ENCODE data around the gene ZDHHC11.

Gene ZDHHC11

GRCh38 chr5:862367-863243, 11.8 kb upstream of the ZDHHC11 start:
- H2BK120ac ChIP-seq (ENCODE audit: insufficient read depth, low read length, poor library complexity): no peak overlapping the region
- H3K23ac ChIP-seq (ENCODE audit: low read length): no peak overlapping the region
- no peaks in the 10 kb centered on the region for H3K79me1 ChIP-seq (ENCODE audit: low read length)
- H3K18ac ChIP-seq (ENCODE audit: low read length): no peak overlapping the region
- H3K27me3 ChIP-seq (ENCODE audit: insufficient read depth, low read length): no peaks in the 10 kb centered on the region
- H3K14ac ChIP-seq (ENCODE audit: low read length): no peak overlapping the region
- H3K9ac ChIP-seq (ENCODE audit: low read length): no peak overlapping the region
- H3K9me3 ChIP-seq (ENCODE audit: insufficient read depth, low read depth, low read length): peaks cover 2% of the 10 kb centered on the region
- no peak overlapping the region for H2AFZ ChIP-seq (ENCODE audit: insufficient read depth, low read length, poor library complexity)
- H2AK5ac ChIP-seq (ENCODE audit: low read length): no peak overlapping the region
- no peak overlapping the region for H3K4me2 ChIP-seq (ENCODE audit: low read length)
- no peak overlapping the region for H3K4ac ChIP-seq (ENCODE audit: low read depth, low read length)
- no peak overlapping the region for H2BK5ac ChIP-seq (ENCODE audit: low read depth, low read length, poor library complexity)
- H3K79me2 ChIP-seq (ENCODE audit: control insufficient read depth, insufficient read depth, low read length, poor library complexity): no peaks in the 10 kb centered on the region
- H3K27ac ChIP-seq (ENCODE audit: low read depth, low read length): no peak overlapping the region
- peaks cover 48 to 60% of the 10 kb centered on the region in 2 experiments for H3K36me3 ChIP-seq (ENCODE audit: control insufficient read depth in 1 of 2, insufficient read depth in 2 of 2, low read length in 2 of 2)
- whole genome bisulfite sequencing (ENCODE audit: extremely low coverage, insufficient coverage, insufficient read length): no CpG with 5 or more reads among the region's 25 CpGs
- no peak overlapping the region for H4K12ac ChIP-seq (ENCODE audit: low read depth, low read length)
- no peaks in the 10 kb centered on the region for H3K4me1 ChIP-seq (ENCODE audit: control insufficient read depth in 1 of 2, insufficient read depth in 2 of 2, low read length in 2 of 2)
- H3K4me3 ChIP-seq (ENCODE audit: low read depth, low read length): no peak overlapping the region
- DNase-seq: peak; percentile 44 to 61
- no peak overlapping the region for H2BK12ac ChIP-seq (ENCODE audit: low read length)
- H4K8ac ChIP-seq (ENCODE audit: low read depth, low read length): no peak overlapping the region
- H4K91ac ChIP-seq (ENCODE audit: low read depth, low read length): no peak overlapping the region

- no peak overlapping the region for H2AFZ ChIP-seq (ENCODE audit: insufficient read depth, low read length, poor library complexity)
- peaks cover 4% of the 10 kb centered on the region for H3K9me3 ChIP-seq (ENCODE audit: insufficient read depth, low read depth, low read length)
- no peaks in the 10 kb centered on the region for H3K4me1 ChIP-seq (ENCODE audit: control insufficient read depth in 1 of 2, insufficient read depth in 2 of 2, low read length in 2 of 2)
- H3K23ac ChIP-seq (ENCODE audit: low read length): no peak overlapping the region
- DNase-seq: no peak
- H2BK120ac ChIP-seq (ENCODE audit: insufficient read depth, low read length, poor library complexity): no peak overlapping the region
- no peak overlapping the region for H3K4me3 ChIP-seq (ENCODE audit: low read depth, low read length)
- no peak overlapping the region for H3K4ac ChIP-seq (ENCODE audit: low read depth, low read length)
- no peak overlapping the region for H3K14ac ChIP-seq (ENCODE audit: low read length)
- H2BK5ac ChIP-seq (ENCODE audit: low read depth, low read length, poor library complexity): no peak overlapping the region
- no CpG with 5 or more reads among the region's 22 CpGs for WGBS (ENCODE audit: extremely low coverage, insufficient coverage, insufficient read length)
- no peak overlapping the region for H3K9ac ChIP-seq (ENCODE audit: low read length)
- H3K79me2 ChIP-seq (ENCODE audit: control insufficient read depth, insufficient read depth, low read length, poor library complexity): no peaks in the 10 kb centered on the region
- H4K91ac ChIP-seq (ENCODE audit: low read depth, low read length): no peak overlapping the region
- no peak overlapping the region for H4K8ac ChIP-seq (ENCODE audit: low read depth, low read length)
- H3K18ac ChIP-seq (ENCODE audit: low read length): no peak overlapping the region
- no peak overlapping the region for H3K4me2 ChIP-seq (ENCODE audit: low read length)
- no peak overlapping the region for H4K12ac ChIP-seq (ENCODE audit: low read depth, low read length)
- H3K79me1 ChIP-seq (ENCODE audit: low read length): no peaks in the 10 kb centered on the region
- no peak overlapping the region for H2AK5ac ChIP-seq (ENCODE audit: low read length)
- H3K27me3 ChIP-seq (ENCODE audit: insufficient read depth, low read length): no peaks in the 10 kb centered on the region
- H3K36me3 ChIP-seq (ENCODE audit: control insufficient read depth in 1 of 2, insufficient read depth in 2 of 2, low read length in 2 of 2): peaks cover 41 to 51% of the 10 kb centered on the region in 2 experiments
- no peak overlapping the region for H2BK12ac ChIP-seq (ENCODE audit: low read length)
- H3K27ac ChIP-seq (ENCODE audit: low read depth, low read length): no peak overlapping the region
Observed at GRCh38 chr5:861442-862366, 10.9 kb upstream of the ZDHHC11 start.

DNA sequence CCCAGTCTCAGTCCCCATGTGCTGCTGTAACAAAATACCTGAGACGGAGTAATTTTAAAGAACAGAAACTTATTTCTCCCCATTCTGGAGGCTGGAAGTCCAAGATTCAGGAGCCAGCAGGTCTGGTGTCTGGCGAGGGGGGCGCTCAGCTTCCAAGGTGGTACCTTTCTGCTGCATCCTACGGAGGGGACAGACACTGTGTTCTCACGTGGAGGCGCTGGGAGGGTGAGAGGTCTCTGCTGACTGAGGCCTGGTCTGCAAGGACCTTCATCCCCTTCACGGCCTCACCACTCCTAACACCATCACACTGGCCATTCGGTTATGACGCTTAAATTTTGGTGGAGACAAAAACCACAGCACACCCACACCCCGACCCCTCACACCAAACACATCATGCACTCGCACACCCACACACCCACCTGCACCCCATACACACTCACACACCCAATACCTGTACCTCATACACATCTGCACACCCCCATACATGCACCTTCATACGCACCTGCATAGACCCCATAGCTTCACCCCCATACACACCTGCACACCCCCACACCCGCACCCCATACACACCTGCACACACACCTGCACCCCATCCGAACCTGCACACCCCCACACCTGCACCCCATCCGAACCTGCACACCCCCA, 9.8 kb upstream of the ZDHHC11 start:
- Histone ChIP-seq H3K4me1 (ENCODE audit: control insufficient read depth in 1 of 2, insufficient read depth in 2 of 2, low read length in 2 of 2) (no peaks in the 10 kb centered on the region), H3K79me1 (ENCODE audit: low read length) (no peaks in the 10 kb centered on the region), H3K14ac (ENCODE audit: low read length) (no peak overlapping the region), H3K4me2 (ENCODE audit: low read length) (no peak overlapping the region), H3K4ac (ENCODE audit: low read depth, low read length) (no peak overlapping the region), H3K9ac (ENCODE audit: low read length) (no peak overlapping the region), H2AFZ (ENCODE audit: insufficient read depth, low read length, poor library complexity) (no peak overlapping the region), H2AK5ac (ENCODE audit: low read length) (no peak overlapping the region), H3K27me3 (ENCODE audit: insufficient read depth, low read length) (no peaks in the 10 kb centered on the region), H2BK12ac (ENCODE audit: low read length) (no peak overlapping the region), H3K27ac (ENCODE audit: low read depth, low read length) (no peak overlapping the region), H3K9me3 (ENCODE audit: insufficient read depth, low read depth, low read length) (peaks cover 5% of the 10 kb centered on the region), H4K8ac (ENCODE audit: low read depth, low read length) (no peak overlapping the region), H4K91ac (ENCODE audit: low read depth, low read length) (no peak overlapping the region), H3K36me3 (ENCODE audit: control insufficient read depth in 1 of 2, insufficient read depth in 2 of 2, low read length in 2 of 2) (peaks cover 36 to 45% of the 10 kb centered on the region in 2 experiments), H2BK5ac (ENCODE audit: low read depth, low read length, poor library complexity) (no peak overlapping the region), H3K79me2 (ENCODE audit: control insufficient read depth, insufficient read depth, low read length, poor library complexity) (no peaks in the 10 kb centered on the region), H4K12ac (ENCODE audit: low read depth, low read length) (no peak overlapping the region), H3K18ac (ENCODE audit: low read length) (no peak overlapping the region), H3K23ac (ENCODE audit: low read length) (no peak overlapping the region), H3K4me3 (ENCODE audit: low read depth, low read length) (no peak overlapping the region), H2BK120ac (ENCODE audit: insufficient read depth, low read length, poor library complexity) (no peak overlapping the region)
- DNase-seq: no peak
- WGBS (ENCODE audit: extremely low coverage, insufficient coverage, insufficient read length): no CpG with 5 or more reads among the region's 15 CpGs

DNA sequence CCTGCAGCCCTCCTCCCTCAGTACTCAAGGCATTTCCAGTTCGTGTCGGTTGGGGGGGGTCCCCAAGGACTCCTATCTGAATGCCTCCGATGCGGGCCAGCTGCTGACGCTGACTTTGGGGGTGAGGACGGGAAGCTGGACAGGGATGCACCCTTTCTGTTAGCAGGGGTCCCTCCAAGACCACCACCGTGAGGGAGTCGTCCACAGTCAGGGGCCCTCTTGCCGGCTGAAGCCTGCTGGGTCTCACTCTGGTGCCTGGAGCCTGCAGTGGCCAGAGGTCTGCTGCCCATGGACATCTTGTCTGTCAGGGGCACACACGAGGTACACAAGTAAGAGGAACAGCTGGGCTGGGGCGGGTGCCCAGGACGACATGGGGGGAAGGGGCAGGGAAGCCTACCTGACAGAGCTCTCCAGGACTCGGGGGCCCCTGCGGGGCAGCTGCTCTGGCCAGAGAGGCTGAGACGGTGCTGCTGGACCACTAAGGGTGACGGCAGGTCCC, 9.1 kb upstream of the ZDHHC11 start:
- H3K9ac ChIP-seq (ENCODE audit: low read length): no peak overlapping the region
- H3K27ac ChIP-seq (ENCODE audit: low read depth, low read length): no peak overlapping the region
- H4K12ac ChIP-seq (ENCODE audit: low read depth, low read length): no peak overlapping the region
- H3K79me2 ChIP-seq (ENCODE audit: control insufficient read depth, insufficient read depth, low read length, poor library complexity): no peaks in the 10 kb centered on the region
- no peak overlapping the region for H3K4me2 ChIP-seq (ENCODE audit: low read length)
- H3K23ac ChIP-seq (ENCODE audit: low read length): no peak overlapping the region
- H3K18ac ChIP-seq (ENCODE audit: low read length): no peak overlapping the region
- H2AFZ ChIP-seq (ENCODE audit: insufficient read depth, low read length, poor library complexity): no peak overlapping the region
- no peaks in the 10 kb centered on the region for H3K27me3 ChIP-seq (ENCODE audit: insufficient read depth, low read length)
- no peak overlapping the region for H3K14ac ChIP-seq (ENCODE audit: low read length)
- H2BK12ac ChIP-seq (ENCODE audit: low read length): no peak overlapping the region
- no peak overlapping the region for H3K4me3 ChIP-seq (ENCODE audit: low read depth, low read length)
- H2AK5ac ChIP-seq (ENCODE audit: low read length): no peak overlapping the region
- peaks cover 28 to 38% of the 10 kb centered on the region in 2 experiments for H3K36me3 ChIP-seq (ENCODE audit: control insufficient read depth in 1 of 2, insufficient read depth in 2 of 2, low read length in 2 of 2)
- H3K79me1 ChIP-seq (ENCODE audit: low read length): no peaks in the 10 kb centered on the region
- peaks cover 5% of the 10 kb centered on the region for H3K9me3 ChIP-seq (ENCODE audit: insufficient read depth, low read depth, low read length)
- no CpG with 5 or more reads among the region's 16 CpGs for WGBS (ENCODE audit: extremely low coverage, insufficient coverage, insufficient read length)
- H2BK120ac ChIP-seq (ENCODE audit: insufficient read depth, low read length, poor library complexity): no peak overlapping the region
- H2BK5ac ChIP-seq (ENCODE audit: low read depth, low read length, poor library complexity): no peak overlapping the region
- H3K4me1 ChIP-seq (ENCODE audit: control insufficient read depth in 1 of 2, insufficient read depth in 2 of 2, low read length in 2 of 2): no peaks in the 10 kb centered on the region
- H4K8ac ChIP-seq (ENCODE audit: low read depth, low read length): no peak overlapping the region
- H3K4ac ChIP-seq (ENCODE audit: low read depth, low read length): no peak overlapping the region
- DNase-seq: no peak
- no peak overlapping the region for H4K91ac ChIP-seq (ENCODE audit: low read depth, low read length)
